ENCODE measurements around the gene PRKCQ.

DNA sequence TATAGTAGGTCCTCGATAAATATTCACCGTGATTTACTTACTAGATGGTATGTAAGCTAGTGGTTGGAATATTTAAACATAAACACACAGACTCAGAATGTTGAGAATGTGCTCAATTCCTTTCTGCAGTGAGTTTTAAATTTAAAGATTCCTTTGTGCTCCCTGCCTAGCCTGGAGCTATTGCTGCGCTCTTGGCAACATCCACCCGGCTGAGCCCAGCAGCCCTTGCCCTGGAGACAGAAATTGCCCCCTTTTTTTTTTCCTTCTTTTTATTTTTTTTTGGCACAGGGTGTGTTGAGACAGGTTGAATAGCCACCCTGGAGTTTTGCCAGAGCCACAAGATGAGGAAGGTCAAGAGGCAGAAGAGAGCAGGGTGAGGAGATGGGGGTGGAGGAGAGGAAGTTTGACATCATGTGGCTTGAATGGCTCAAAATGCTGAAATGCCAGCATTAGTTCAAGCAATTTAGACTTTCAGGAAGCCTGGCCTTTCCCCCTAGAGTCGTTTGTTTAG lies 180.8 kb downstream of the PRKCQ start:
- TF ChIP-seq GATA3 (IDR thresholded peaks at IDR 0.05; ENCODE audit: low read depth, low read length) (no peak), GATA2 (IDR thresholded peaks at IDR 0.05; ENCODE audit: low read depth, low read length) (no peak)

Data from SH-SY5Y (cell line).